Neural progenitor cell (in vitro differentiated cells): ENCODE results near the gene PLEKHG4. TPM values are rescaled to one million over a fixed set of nuclear protein-coding genes. Genes with fewer than 3 reads are reported as not detected.

ENCODE experiments used
- DNase-seq: peaks from one replicate; pipeline ENCODE4 v3.0.0-alpha.2; 2016; ENCODE audit warnings: low spot score
- H2AFZ ChIP-seq: fragments of 200-600 bp; sonication (generic); replicated peaks from 2 replicates; pipeline ENCODE4 v1.6.1; 2016; ENCODE audit warnings: antibody characterized with exemption
- H3F3A ChIP-seq: fragments of 200-600 bp; sonication (generic); 2 replicates; pipeline ENCODE4 v1.6.1; 2016; ENCODE audit warnings: antibody characterized with exemption, low read depth
- H3K27ac ChIP-seq: fragments of 200-600 bp; sonication (generic); 2 replicates; pipeline ENCODE4 v1.5.1; 2016; ENCODE audit warnings: mild to moderate bottlenecking
- H3K27me3 ChIP-seq: fragments of 200-600 bp; sonication (generic); 2 replicates; pipeline ENCODE4 v1.6.1; 2016; ENCODE audit warnings: mild to moderate bottlenecking, moderate library complexity
- H3K36me3 ChIP-seq: fragments of 200-600 bp; sonication (generic); 2 replicates; pipeline ENCODE4 v1.5.1; 2016
- H3K4me1 ChIP-seq: fragments of 200-600 bp; sonication (generic); 2 replicates; pipeline ENCODE4 v1.6.1; 2016; ENCODE audit warnings: mixed run types
- H3K4me2 ChIP-seq: fragments of 200-600 bp; sonication (generic); 2 replicates; pipeline ENCODE4 v1.6.1; 2016
- H3K4me3 ChIP-seq: fragments of 200-600 bp; sonication (generic); 2 replicates; pipeline ENCODE4 v1.5.1; 2016
- H3K79me2 ChIP-seq: fragments of 200-600 bp; sonication (generic); 2 replicates; pipeline ENCODE4 v1.6.1; 2016; ENCODE audit warnings: low read depth
- H3K9ac ChIP-seq: fragments of 200-600 bp; sonication (generic); 2 replicates; pipeline ENCODE4 v1.6.1; 2016
- H3K9me3 ChIP-seq: fragments of 200-600 bp; sonication (generic); 2 replicates; pipeline ENCODE4 v1.5.1; 2016; ENCODE audit warnings: low read depth
- H4K20me1 ChIP-seq: fragments of 200-600 bp; sonication (generic); 2 replicates; pipeline ENCODE4 v1.6.1; 2016; ENCODE audit warnings: low read depth
- H3K27ac Mint-ChIP-seq: 3 replicates; pipeline ENCODE4 v1.8.0; 2021; ENCODE audit warnings: mixed read lengths
- H3K27me3 Mint-ChIP-seq: 2 replicates; pipeline ENCODE4 v1.8.0; 2022; ENCODE audit warnings: low read depth, mild to moderate bottlenecking, inconsistent platforms, moderate library complexity, mixed read lengths; ENCODE audit not compliant: insufficient read depth
- H3K36me3 Mint-ChIP-seq: 3 replicates; pipeline ENCODE4 v1.8.0; 2021; ENCODE audit warnings: mixed read lengths
- H3K4me1 Mint-ChIP-seq: 3 replicates; pipeline ENCODE4 v1.8.0; 2021; ENCODE audit warnings: mixed read lengths
- H3K4me3 Mint-ChIP-seq: 3 replicates; pipeline ENCODE4 v1.8.0; 2021; ENCODE audit warnings: mild to moderate bottlenecking, moderate library complexity, mixed read lengths
- H3K9me3 Mint-ChIP-seq: 3 replicates; pipeline ENCODE4 v1.8.0; 2020; ENCODE audit warnings: mixed read lengths
- CTCF ChIP-seq: fragments of 200-600 bp; sonication (generic); IDR thresholded peaks from 2 replicates; pipeline ENCODE4 v1.5.1; 2017; ENCODE audit warnings: antibody characterized with exemption, mild to moderate bottlenecking
- EZH2 ChIP-seq: fragments of 200-600 bp; sonication (generic); IDR thresholded peaks from 2 replicates; pipeline ENCODE4 v1.6.1; 2017; ENCODE audit warnings: antibody characterized with exemption, mild to moderate bottlenecking, moderate library complexity
- EZH2phosphoT487 ChIP-seq: fragments of 200-600 bp; sonication (generic); IDR thresholded peaks from 2 replicates; pipeline ENCODE4 v1.6.1; 2017; ENCODE audit warnings: antibody characterized with exemption
- total RNA-seq: library from RNA; depleted of rRNA; stranded (reverse); fragments of >200 nt; gene quantifications from 2 replicates; pipeline ENCODE4 v1.2.3, GENCODE V29; 2015; ENCODE audit warnings: low replicate concordance

The PLEKHG4 gene
- total RNA-seq, 1 donor from 2014 or later = 4.0 TPM

GRCh38 chr16:67282447-67282805 is 3.1 kb downstream of the PLEKHG4 start:
- Histone ChIP-seq H3K27me3 (peaks cover 23% of the 10 kb centered on the region), H3K79me2 (no peaks in the 10 kb centered on the region), H3K9ac (no peak overlapping the region), H3K4me3 (no peak overlapping the region), H3K4me2 (no peak overlapping the region), H3K27ac (no peak overlapping the region), H2AFZ (no peak overlapping the region), H4K20me1 (no peaks in the 10 kb centered on the region), H3K9me3 (no peaks in the 10 kb centered on the region), H3K4me1 (no peaks in the 10 kb centered on the region), H3K36me3 (no peaks in the 10 kb centered on the region), H3F3A (no peaks in the 10 kb centered on the region)
- no peaks in the 10 kb centered on the region for H3K36me3 Mint-ChIP-seq
- no peaks in the 10 kb centered on the region for H3K4me1 Mint-ChIP-seq
- no peak overlapping the region for H3K27ac Mint-ChIP-seq
- peaks cover 19% of the 10 kb centered on the region for H3K27me3 Mint-ChIP-seq
- H3K4me3 Mint-ChIP-seq = no peak overlapping the region
- H3K9me3 Mint-ChIP-seq = no peaks in the 10 kb centered on the region
- DNase-seq = no peak
- TF ChIP-seq EZH2phosphoT487 (no peak), CTCF (no peak), EZH2 (no peak)

DNA sequence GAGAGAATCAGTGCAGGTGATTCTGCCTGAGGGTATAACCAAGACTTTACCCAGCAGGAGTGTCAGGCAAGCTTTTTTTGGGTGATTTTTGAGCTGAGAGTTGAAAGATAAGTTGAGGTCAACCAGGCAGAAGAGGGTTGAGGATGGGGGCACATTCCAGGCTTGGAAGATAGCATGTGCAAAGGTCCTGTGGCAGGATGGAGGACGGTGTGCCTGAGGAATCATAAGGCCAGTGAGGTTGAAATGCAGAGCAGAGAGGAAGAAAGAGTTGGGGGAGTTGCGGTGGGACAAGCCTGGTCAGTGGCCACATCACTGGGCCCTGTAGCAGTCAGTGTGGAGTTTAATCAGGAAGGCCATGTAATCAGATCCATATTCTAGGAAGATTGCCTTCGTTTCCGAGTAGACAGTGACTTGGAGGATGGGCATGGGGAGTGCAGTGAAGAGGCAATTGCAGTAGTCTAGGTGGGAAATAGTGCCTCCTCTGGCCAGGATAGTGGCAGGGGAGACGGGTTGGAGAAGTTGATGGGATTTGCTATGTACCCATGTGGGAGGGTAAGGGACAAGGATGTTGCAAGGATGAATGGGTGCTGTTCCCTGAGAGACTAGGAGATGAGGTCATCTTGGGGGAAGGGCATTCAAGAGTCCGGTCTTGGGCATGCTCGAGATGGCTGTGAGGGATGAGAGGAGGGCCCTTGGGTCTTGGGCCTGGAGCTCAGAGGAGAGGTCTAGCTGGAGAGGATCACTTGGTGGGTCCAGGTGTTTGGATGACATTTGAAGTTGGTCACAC is 3.9 kb downstream of the PLEKHG4 start:
- no peak for DNase-seq
- Histone ChIP-seq H3K4me1 (no peaks in the 10 kb centered on the region), H4K20me1 (no peaks in the 10 kb centered on the region), H3K9ac (no peak overlapping the region), H3F3A (no peaks in the 10 kb centered on the region), H3K9me3 (no peaks in the 10 kb centered on the region), H3K36me3 (no peaks in the 10 kb centered on the region), H3K79me2 (no peaks in the 10 kb centered on the region), H3K4me3 (no peak overlapping the region), H2AFZ (no peak overlapping the region), H3K27me3 (peaks cover 21% of the 10 kb centered on the region), H3K4me2 (no peak overlapping the region), H3K27ac (no peak overlapping the region)
- Mint-ChIP-seq H3K27me3 (peaks cover 18% of the 10 kb centered on the region), H3K36me3 (no peaks in the 10 kb centered on the region), H3K4me1 (no peaks in the 10 kb centered on the region), H3K27ac (peak overlapping the region; percentile 67), H3K9me3 (no peaks in the 10 kb centered on the region), H3K4me3 (no peak overlapping the region)
- TF ChIP-seq EZH2 (no peak), CTCF (no peak), EZH2phosphoT487 (no peak)

DNA sequence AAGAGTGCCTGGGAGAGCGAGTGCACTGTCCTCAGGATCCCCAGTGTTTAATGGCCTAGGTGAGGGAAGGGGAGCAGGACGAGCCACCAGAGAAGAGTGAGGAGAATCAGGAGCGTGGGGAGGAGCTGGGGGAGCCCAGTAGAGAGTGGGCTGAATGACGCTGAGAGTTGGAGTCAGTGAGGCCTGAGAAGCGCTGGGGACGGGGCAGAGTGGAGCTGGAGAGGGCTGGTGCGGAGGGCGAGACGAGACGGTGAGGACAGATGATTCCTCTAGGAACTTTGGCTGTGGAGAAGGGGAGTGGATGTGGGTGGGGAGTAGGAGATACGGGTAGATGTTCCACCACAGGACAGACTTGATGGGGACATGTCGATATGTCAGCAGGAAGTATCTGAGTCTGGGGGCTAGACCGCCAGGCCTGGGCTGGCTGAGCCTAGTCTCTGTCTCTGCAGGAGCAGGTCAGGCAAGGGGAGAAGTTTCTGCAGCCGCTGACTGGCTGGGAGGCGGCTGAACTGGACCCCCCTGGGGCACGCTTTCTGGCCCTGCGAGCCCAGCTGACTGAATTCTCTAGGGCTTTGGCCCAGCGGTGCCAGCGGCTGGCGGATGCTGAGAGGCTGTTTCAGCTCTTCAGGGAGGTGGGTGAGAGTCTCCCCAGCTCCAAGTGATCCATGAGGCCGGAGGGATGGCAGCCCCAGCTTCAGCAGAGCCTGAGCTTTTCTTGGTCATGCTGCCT is 4.7 kb downstream of the PLEKHG4 start:
- no peaks in the 10 kb centered on the region for H3K36me3 Mint-ChIP-seq
- no peak overlapping the region for H3K4me3 ChIP-seq
- H3F3A ChIP-seq = no peaks in the 10 kb centered on the region
- no peak overlapping the region for H3K4me2 ChIP-seq
- no peaks in the 10 kb centered on the region for H3K36me3 ChIP-seq
- H3K9me3 Mint-ChIP-seq = no peaks in the 10 kb centered on the region
- H3K4me1 ChIP-seq = no peaks in the 10 kb centered on the region
- TF ChIP-seq EZH2phosphoT487 (no peak), CTCF (no peak), EZH2 (no peak)
- H3K4me1 Mint-ChIP-seq = no peaks in the 10 kb centered on the region
- no peak overlapping the region for H3K4me3 Mint-ChIP-seq
- H3K27ac Mint-ChIP-seq = peak overlapping the region; percentile 67
- peaks cover 14% of the 10 kb centered on the region for H3K27me3 ChIP-seq
- H3K27me3 Mint-ChIP-seq = peaks cover 18% of the 10 kb centered on the region
- no peak overlapping the region for H3K9ac ChIP-seq
- H2AFZ ChIP-seq = no peak overlapping the region
- H4K20me1 ChIP-seq = no peaks in the 10 kb centered on the region
- no peak for DNase-seq
- H3K27ac ChIP-seq = no peak overlapping the region
- H3K9me3 ChIP-seq = no peaks in the 10 kb centered on the region
- H3K79me2 ChIP-seq = no peaks in the 10 kb centered on the region
